Sigmoid colon (tissue), 4 donors: Measurements from ENCODE around the gene FAM193A.

ENCODE experiments used
- EP300 ChIP-seq, 4 donors: sonication (generic); formaldehyde crosslinking; IDR thresholded peaks; one replicate each; pipeline ENCODE4 v1.6.1; 2017; ENCODE audit warnings: antibody characterized with exemption in 4 of 4
- POLR2A ChIP-seq, 2 donors: fragments of 450-650 bp; IDR thresholded peaks; one replicate each; pipeline ENCODE4 v1.6.1; 2016; ENCODE audit warnings: antibody characterized with exemption in 2 of 2, mild to moderate bottlenecking in 2 of 2, moderate library complexity in 2 of 2
- POLR2AphosphoS5 ChIP-seq, 4 donors: sonication (generic); formaldehyde crosslinking; IDR thresholded peaks; one replicate each; pipeline ENCODE4 v1.6.1; 2017; ENCODE audit warnings: antibody characterized with exemption in 4 of 4
- TF ChIP-seq, protein P1 (sequence below), 4 experiments: fragments of 450-650 bp in 3 of 4; fragments of 200-600 bp in 1 of 4; IDR thresholded peaks; one replicate each; pipeline ENCODE4 v1.5.1; 2016 to 2019; ENCODE audit warnings: antibody characterized with exemption in 4 of 4, mild to moderate bottlenecking in 3 of 4, moderate library complexity in 2 of 4

DNA sequence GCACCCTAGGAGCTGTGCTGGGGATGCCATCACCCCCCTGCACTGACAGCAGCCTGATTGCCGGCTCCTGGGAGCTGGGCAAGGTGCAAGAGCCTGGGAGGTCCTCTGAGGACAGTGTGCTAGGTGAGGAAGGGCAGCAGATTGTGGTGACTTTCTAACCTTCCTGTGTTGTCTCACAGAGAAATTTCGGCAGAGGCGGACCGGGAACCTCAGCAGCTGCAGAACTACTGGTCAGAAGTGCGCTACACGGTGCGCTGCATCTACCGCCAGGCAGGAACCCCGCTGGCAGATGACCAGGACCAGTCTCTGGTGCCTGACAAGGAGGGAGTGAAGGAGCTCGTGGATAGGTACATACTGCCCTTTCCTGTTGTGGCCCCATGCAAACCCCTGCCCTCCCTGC is 89.8 kb downstream of the FAM193A start:
- no peak for TF ChIP-seq POLR2A (IDR thresholded peaks at IDR 0.05)
- TF ChIP-seq EP300 (IDR thresholded peaks at IDR 0.05) = no peak
- TF ChIP-seq, protein P1, sequence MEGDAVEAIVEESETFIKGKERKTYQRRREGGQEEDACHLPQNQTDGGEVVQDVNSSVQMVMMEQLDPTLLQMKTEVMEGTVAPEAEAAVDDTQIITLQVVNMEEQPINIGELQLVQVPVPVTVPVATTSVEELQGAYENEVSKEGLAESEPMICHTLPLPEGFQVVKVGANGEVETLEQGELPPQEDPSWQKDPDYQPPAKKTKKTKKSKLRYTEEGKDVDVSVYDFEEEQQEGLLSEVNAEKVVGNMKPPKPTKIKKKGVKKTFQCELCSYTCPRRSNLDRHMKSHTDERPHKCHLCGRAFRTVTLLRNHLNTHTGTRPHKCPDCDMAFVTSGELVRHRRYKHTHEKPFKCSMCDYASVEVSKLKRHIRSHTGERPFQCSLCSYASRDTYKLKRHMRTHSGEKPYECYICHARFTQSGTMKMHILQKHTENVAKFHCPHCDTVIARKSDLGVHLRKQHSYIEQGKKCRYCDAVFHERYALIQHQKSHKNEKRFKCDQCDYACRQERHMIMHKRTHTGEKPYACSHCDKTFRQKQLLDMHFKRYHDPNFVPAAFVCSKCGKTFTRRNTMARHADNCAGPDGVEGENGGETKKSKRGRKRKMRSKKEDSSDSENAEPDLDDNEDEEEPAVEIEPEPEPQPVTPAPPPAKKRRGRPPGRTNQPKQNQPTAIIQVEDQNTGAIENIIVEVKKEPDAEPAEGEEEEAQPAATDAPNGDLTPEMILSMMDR (IDR thresholded peaks at IDR 0.05) = no peak
- TF ChIP-seq POLR2AphosphoS5 (IDR thresholded peaks at IDR 0.05) = no peak
